ENCODE data around the gene E4F1.
"Not testable (repeated sequence)": the region's sequence is repeated elsewhere in the genome, so short reads cannot be mapped to it uniquely, and the experiment has no call there.

The E4F1 gene

DNA sequence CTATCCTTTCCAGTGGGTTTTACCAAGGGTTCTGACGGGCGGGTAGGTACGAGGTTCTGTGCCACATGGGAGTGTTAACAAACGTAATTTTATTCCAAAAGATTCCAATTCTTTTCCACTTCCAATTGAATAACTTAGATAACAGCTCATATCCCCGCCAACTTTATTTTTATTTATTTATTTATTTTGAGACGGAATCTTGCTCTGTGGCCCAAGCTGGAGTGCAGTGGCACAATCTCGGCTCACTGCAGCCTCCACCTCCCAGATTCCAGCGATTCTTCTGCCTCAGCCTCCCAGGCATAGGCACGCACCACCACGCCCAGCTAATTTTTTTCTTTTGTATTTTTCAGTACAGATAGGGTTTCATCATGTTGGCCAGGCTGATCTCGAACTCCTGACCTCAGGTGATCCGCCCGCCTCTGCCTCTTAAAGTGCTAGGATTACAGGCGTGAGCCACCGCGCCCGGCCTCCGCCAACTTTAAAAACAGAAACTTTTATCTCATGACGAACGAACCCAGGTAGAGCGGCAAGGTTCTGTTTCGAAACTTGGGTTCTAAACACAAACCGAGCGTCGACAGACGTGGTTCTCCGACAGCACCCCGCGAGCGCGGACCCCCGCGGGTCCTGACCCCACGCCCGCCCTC lies 27.4 kb downstream of the E4F1 start:
- no peak for DNase-seq

DNA sequence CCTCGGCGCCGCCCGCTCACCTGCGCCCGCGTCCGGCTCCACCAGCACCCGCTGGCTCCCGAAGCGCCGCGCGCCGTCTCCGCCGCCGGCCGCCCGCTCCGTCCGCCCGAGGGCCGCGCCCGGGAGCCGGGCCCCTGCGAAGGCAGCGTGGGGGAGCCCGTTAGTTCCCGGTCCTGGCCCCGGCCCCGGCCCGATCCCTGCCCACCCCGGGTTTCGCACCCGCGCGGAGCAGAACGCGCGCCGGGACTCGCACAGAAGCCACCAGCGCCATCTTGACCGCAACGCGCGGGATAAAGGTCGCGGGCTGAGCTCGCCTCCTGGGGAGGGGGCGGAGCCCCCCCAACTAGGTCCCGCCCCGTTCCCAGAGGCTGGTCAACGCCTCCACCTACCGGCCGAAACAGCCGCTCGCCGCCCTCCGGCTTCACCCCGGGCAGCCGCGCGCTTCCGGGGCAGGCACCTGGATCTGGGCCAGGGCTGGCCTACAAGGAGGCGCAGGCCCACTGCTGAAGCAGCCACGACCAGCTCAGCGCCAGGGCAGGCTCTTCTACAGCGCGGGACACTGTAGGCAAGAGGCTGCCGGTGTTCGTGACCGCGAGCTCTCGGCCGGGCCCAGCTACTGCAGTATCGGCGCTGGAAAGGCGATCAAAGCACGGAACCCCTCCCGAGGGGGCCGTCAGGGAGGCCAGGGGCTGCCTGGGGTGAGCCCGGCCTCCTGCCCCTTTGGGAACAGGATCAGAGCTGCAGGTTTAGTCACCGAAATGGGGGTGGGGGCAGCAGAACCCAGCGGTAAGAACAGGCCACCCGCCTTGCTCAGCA lies 28.1 kb downstream of the E4F1 start, which contains the start of gene ECI1:
Gene ECI1, minus strand, starts transcription at position 292 of the 816 bp plus-strand sequence. Its CDS starts 21 bp downstream, at position 271.
- DNase-seq, result peak; percentile 92

DNA sequence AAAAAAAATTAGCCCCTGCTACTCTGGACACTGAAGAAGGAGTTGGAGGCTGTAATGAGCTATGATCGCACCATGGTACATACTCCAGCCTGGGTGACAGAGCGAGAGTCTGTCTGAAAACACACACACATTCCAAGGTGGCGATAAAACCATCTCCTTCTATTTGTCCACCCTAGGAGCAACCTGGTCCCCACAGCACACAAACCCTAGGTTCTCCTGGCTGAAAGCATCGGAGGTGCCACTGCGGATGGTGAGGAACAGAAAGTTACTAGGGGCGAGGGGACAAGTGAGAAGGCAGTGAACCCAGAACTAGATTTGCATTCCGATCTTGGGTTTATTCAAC lies 29.4 kb downstream of the E4F1 start:
- no peak for DNase-seq

DNA sequence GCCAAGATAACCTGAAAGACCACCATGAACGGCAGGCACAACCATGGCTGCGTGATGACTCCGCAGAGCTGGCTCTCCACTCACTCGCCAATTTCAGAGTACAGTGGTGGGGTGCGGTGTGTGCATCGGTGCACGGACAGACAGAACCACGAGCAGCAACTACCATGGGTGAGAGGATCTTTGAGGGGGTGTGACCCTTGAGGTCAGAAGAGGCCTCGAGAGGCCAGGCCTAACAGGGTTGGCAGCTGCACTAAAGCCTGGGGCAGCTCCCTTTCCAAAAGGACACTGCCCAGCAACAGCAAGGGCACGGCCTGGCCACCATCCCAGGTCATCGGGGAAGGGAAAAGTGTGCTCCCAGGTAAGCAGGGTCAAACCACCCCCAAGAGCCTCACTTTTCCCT lies 29.9 kb downstream of the E4F1 start:
- no peak for DNase-seq

DNA sequence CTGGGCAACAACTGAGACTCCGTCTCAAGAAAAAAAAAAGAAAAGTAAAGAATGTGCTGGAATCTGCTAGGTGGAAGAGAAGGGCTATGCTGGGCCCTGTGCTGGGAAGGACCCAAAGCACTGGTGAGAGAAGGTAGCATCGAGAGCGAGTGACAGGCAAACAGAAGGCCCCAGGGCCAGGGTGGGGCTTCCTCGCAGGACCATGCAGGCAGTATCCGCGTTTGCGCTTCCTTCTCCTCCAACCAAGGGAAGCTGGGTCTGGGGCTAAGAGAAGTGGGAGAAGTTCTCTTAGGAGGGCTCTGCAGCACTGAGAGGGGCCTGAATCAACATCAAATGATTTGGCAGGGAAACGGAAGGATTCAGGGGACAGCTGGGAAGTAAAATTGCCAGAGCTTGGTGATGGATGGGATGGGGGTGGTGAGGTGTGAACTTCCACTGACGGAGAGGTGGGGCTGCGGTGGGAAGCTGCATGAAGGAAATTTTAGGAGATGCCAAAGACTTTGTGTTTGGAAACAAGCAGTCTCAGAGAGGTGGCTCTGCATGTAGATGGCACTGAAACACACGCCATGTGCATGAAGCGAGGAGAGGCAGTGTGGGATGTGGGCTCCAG lies 33.2 kb downstream of the E4F1 start:
- DNase-seq, result no peak

DNA sequence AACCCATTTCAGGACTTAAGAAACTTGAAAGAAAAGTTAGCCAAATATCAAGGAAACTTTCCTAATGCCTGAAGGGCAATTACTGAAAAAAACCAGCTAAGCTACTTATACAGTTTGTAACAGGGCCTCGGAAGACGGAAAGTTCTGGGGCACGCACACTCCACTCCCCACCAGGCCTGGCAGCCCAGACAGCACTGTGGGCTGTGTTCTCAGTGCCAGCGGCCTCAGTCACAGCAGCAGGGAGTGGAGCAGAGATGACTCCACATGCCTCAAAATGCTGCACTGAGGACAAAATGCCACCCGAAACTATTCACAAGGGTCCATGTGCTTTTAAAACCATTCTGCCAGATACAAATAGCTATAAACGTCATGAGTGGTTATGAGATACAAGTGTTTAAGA lies 34.3 kb downstream of the E4F1 start:
- no peak for DNase-seq

DNA sequence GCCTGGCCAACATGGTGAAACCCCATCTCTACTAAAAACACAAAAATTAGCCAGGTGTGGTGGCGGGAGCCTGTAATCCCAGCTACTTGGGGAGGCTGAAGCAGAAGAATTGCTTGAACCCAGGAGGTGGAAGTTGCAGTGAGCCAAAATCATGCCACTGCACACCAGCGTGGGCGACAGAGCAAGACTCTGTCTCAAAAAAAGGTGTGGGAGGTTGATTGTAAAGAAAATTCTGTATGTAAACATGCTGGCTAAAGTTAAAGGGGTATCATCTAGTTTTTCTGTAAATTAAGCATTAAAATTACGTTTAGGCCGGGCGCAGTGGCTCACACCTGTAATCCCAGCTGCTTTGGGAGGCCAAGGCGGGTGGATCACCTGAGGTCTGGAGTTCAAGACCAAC lies 35.1 kb downstream of the E4F1 start:
- not testable (repeated sequence) for DNase-seq

DNA sequence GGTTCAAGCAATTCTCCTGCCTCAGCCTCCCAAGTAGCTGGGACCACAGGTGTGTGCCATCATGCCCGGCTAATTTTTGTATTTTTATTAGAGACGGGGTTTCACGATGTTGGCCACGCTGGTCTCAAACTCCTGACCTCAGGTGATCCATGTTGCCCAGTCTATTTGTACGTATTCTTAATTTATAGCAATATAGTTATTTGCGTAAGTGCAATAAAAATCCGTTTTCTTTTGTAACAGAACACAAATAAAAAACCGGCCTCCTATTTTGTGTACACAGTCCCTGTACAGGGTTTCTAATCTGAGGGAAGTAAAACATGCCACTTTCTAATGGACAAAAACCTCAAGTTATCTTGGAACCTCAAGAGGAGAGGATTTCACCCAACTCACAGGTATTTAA lies 36.9 kb downstream of the E4F1 start:
- DNase-seq, result no peak

DNA sequence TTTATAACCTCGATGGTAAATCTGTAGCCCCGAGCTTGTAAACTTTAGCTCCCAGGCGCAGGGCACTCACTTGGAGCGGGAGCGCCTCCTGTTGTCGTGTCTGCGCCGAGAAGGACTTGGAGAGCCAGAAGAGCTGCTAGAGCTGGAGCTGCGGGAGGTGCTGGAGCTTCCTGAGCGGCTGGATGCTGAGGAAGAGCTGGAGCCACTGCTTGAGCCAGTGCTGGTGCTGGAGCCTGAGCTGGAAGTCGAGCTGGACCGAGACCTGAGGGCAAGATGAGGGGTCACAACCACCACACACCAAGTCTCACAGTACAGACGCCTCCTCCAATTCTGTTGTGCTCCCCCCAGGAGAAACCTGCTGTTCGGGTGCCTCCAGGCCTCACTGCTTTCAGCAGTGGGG lies 39.6 kb downstream of the E4F1 start:
- DNase-seq, result not testable (repeated sequence)

DNA sequence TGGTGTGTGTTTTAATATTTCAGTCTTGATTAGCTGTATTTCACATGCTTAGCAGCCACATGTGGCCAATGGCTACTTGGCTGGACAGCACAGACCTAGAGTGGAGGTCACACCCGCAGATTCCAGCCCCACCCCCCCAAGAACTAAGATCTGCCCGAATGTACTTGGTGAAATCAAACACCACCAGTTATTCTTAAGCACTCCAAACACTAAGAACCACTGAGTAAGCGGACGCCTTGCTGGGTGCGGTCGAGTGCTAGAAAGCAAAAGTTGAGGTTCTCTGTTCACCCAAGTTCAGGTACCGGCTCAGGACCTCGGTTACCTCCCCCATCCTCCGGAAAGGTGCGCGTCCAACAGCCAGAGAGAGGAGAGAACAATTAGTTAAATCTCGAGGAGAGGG lies 43.5 kb downstream of the E4F1 start:
- not testable (repeated sequence) for DNase-seq

DNA sequence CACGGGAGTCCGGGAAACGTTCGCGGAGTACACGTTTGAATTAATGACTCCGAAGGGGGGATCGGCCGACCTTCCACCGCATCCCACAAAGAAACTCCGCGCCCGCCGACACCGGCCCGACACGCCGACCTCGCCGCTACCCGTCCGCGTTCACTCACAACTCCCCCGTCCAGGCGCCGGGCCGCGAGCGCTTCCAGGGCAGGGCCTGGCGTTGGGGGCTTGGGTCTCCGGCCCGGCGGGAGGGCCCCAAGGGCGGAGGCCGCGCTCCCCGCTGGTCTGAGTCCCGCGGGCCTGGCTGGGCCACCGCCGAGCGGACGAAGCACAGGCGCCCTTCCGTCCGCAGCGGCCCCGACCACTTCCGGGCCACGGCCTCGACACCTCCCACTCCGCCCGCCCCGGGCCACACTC lies 44.1 kb downstream of the E4F1 start:
- not testable (repeated sequence) for DNase-seq

DNA sequence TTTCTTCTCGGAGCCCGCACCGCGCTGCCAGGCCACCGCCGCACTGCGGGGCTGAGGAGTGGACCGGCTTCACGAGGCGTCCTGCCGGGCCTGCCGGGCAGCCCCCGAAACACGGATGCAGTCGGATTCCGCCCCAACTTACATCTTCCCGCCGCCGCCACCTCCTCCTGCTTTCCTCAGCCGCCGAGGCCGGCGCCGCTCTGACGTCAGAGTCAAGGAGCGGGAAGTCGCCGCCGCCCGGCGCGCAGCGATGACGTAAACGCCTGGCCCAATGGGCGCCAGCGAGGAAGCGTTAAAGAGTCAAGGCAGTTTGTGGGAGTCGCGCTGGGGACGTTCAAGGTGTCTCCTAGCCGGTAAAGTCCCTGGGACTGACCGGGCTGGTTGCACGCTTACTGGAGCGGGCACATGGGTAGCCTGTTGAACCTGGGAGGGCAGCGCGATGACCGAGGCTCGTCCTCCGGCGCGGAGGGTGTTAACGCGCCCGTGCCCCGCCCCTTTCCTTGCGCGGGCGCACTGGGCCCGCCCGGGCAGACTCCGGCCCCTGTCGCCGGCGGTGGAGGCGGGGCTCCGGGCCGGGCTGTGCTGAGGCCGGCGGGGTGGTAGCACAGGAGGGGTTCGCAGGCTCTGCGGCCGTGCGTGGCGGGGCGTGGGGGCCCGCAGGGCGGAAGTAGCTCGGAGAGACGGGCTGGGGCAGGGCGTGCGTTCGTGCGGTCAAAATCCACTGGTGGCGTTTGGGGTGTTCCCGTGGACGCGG lies 44.7 kb downstream of the E4F1 start, which contains the start of gene RNPS1:
Gene RNPS1, minus strand, starts transcription at position 214 of the 754 bp plus-strand sequence. CDS start 3,483 bp downstream, outside the sequence.
- peak; percentile 95 for DNase-seq

DNA sequence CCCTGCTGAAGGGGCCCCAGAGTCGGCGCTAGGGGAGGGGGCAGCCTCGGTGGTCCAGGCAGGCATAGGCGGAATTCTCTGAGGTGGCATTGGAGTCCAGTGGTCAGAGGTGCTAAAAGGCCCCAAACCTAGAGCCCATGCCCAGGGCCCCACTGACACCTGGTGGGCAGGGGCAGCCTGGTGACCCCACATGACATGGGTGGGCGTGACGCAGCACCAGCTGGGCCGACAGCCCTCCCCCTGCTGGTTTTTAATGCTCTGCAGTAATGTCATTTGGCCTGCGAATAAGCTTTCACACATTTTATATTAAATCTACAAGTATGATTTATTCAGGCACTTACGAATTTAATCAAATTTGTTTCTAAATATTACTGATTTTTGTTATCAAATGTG lies 46.7 kb downstream of the E4F1 start:
- DNase-seq, result no peak

DNA sequence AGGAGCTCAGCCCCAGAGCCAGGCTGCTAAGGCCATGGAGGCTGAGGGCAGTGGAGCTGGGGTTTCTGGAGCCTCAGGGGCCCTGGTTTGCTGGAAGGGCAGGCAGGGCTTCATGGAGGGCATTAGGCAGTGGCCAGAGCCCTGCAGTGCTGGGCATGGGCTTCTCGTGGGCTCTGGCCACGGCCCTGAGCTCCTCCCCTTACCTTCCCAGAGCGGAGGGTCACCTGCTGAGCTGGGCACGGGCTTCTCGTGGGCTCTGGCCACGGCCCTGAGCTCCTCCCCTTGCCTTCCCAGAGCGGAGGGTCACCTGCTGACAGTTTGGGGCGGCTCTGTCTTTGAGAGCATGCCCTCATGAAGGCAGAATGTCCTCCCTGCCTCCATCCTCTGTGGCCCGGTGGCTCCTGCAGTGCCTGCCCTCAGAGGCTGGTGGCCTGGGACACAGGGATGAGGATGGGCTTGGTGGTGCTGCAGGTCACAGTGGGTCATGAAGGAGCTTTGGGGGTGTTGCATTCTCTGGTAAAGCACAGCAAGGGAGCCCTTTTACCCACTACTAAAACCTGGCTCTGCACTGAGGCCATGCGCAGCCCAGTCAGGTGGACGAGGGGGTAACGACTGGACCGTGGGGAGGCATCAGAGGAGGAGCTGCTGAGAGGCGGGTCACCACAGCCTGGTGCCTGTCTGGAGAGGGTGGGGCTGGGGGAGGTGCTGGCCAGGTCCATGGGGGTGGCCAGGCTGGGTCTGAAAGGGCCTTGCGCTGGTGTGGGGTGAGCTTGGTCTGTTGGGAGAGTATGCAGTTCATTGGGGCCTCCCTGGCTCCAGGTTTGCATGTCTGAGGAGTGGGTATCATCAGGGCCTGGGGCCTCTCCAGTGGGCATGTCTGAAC lies 47.4 kb downstream of the E4F1 start:
- no peak for DNase-seq

DNA sequence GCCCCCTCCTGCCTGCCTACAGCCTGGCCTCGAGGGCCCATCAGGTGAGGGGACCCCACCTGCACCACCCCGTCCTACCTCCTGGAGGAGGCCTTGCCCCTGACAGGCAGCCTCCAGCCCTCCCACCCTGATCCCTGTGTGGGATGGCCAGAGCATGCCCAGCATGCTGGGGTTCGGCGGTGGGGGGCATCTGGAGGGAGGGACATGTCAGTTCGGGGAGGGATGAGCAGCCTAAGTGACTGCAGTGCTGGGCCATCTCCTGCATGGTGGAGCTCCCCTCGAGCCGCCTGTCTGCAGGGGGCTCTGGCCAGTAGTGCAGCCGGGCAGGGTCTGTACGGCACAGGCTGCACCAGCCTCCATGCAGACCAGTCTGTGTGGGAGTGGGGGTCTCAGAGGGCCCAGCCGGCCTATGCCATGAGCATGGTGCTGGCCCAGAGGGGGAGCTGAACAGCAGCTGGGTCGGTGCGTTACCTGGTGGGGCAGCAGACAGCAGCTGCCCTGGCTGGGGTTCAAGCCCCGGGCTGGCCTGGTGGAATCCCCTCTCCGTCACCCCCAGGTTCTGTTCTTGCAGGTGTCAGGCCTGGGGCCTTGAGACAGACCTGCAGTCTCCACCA lies 48.6 kb downstream of the E4F1 start:
- DNase-seq, result no peak

DNA sequence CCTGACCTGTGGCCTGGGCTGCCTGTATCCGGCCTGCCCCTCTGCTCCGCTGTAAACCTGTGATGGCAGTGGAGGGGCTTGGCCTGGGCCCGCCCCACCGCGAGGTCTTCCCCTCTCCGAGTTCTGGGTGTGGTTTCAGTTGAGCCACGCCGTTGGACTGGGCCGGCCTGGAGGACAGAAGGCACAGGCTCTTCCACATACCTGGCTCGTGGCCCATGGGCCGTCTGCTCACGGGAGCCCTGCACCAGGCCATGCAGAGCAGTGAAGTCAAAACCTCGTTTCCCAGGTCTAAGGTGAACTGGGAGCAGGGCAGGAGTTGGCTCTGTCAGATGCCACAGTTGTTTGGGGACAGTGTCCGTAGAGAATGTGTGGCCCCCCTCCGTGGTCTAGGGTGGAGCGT lies 50.1 kb downstream of the E4F1 start:
- DNase-seq, result no peak

DNA sequence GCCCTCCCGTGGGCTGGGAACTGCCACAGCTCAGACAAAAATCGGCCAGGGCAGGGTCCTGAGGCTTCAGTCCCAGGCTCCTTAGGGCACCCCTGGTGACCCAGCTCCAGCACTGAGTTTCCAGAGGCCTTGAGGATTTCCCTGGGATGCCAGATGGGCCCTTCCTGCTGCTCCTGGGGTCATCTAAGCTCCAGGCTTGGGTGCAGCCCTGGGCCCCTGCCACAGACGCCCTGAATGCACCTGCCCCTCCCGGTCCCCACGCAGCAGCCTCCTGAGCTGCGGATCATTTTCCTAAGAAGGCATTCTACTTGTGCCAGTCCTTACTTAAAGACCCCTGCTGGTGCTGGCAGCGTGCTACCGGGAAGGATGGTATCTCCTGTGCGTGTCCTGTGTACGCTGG lies 50.5 kb downstream of the E4F1 start:
- DNase-seq, result no peak

DNA sequence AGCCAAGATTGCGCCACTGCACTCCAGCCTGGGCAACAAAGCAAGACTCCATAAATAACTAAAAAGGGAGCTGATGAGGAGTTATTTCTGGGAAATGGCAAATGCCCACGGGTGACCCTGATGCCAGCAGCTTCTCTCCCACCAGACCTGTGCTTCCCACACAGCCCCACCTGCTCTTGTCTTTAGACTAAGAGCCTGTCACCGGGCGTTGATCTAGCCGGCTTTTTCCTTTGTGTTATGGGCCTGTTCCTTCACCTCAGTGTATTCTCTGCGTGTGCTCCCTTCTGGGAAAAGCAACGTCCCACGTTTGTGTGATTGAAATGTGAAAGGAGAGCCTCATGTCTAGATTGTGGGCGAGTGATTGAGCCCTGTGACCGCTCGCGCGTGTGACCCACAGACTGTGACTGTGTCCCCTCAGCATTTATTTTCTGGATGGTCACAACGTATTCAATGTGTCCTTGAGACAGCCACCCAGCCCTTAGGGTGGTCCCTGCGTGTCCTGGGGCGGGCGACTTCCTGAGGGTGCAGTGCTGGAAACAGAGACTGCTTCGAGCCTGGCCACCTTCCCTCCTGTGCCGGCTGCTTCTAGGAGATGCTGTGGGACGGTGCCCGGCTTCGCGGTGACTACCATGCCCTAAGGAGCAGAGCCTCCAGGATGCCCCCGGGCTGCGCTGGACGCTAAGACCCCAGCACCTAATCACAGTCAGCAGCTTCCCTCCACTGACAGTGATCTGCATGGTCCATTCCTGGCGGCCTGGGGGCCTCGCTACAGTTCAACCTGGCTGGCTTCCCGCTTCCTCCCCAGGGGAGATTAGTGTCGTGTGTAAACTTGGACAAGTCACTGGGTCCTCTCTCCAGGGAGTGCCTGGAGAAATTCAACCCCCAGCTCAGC lies 52.3 kb downstream of the E4F1 start:
- no peak for DNase-seq

DNA sequence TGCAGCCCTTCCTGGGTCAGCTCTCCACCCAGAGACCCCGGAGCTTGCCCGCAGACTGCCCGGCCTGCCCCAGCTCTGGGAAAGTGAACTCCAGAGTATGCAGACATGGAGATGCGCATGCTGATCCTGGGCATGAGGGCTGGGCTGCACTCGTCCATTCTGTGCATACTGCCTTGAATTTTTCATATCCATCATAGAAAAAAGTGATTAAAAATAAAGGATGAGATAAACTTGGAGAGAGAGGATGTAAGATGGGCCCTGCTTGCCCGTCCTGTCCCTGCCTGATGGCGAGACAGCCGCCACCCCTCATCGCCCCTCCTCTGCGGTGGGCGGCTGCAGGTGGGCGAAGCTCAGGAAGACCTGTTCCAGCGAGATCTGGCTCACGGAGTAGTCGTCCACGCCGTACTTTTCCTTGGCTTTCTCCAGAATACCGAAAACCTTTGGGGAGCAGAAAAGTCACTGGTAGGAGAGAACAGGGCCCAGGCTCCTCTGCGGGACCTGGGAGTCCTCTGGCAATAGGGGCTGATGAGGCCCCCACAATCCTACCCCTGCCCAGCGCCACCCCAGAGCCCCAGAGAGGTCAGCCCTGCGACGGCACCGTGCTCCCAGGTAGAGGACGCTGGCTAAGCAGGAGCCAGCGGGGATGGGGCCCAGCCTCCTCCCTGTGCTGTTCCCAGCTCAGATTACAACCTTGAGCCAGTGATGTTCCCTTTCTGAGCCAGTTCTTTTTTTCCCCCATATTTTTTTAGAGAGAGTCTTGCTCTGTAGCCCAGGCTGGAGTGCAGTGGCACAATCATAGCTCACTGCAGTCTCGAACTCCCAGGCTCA lies 53.2 kb downstream of the E4F1 start:
- no peak for DNase-seq
